Duodenal mucosa (tissue), 2 donors: Measurements from ENCODE around the gene RTP1.
"Not testable (repeated sequence)": the region's sequence is repeated elsewhere in the genome, so short reads cannot be mapped to it uniquely, and the experiment has no call there.

ENCODE experiments used
- H3K27ac ChIP-seq: one replicate; pipeline ENCODE4 v1.7.0; 2013; ENCODE audit warnings: low read depth, low read length
- H3K27me3 ChIP-seq, 2 donors: one replicate each; pipeline ENCODE4 v1.7.0; 2013; ENCODE audit warnings: low read length in 2 of 2, control low read depth in 1 of 2; ENCODE audit not compliant: insufficient read depth in 2 of 2, control insufficient read depth in 1 of 2
- H3K36me3 ChIP-seq, 2 donors: one replicate each; pipeline ENCODE4 v1.7.0; 2013; ENCODE audit warnings: low read length in 2 of 2, control low read depth in 1 of 2; ENCODE audit not compliant: insufficient read depth in 2 of 2, control insufficient read depth in 1 of 2
- H3K4me1 ChIP-seq, 2 donors: one replicate each; pipeline ENCODE4 v1.7.0; 2013; ENCODE audit warnings: low read length in 2 of 2, control low read depth in 1 of 2; ENCODE audit not compliant: insufficient read depth in 2 of 2, control insufficient read depth in 1 of 2
- H3K4me3 ChIP-seq, 2 donors: one replicate each; pipeline ENCODE4 v1.7.0; 2013; ENCODE audit warnings: low read length in 2 of 2, low read depth in 1 of 2
- H3K9ac ChIP-seq, 2 donors: one replicate each; pipeline ENCODE4 v1.7.0; 2013; ENCODE audit warnings: low read length in 2 of 2, low read depth in 1 of 2
- H3K9me3 ChIP-seq, 2 donors: one replicate each; pipeline ENCODE4 v1.7.0; 2013; ENCODE audit warnings: low read length in 2 of 2, control low read depth in 1 of 2; ENCODE audit not compliant: control insufficient read depth in 1 of 2

Gene RTP1

GRCh38 chr3:187196573-187197334 is 532 bp upstream of the RTP1 start:
- no peak overlapping the region for H3K9ac ChIP-seq
- no peaks in the 10 kb centered on the region for H3K36me3 ChIP-seq
- no peak overlapping the region for H3K4me3 ChIP-seq
- H3K27me3 ChIP-seq: peaks cover 0 to 2% of the 10 kb centered on the region in 2 donors
- H3K9me3 ChIP-seq: no peaks in the 10 kb centered on the region
- no peaks in the 10 kb centered on the region for H3K4me1 ChIP-seq
- no peak overlapping the region for H3K27ac ChIP-seq

DNA sequence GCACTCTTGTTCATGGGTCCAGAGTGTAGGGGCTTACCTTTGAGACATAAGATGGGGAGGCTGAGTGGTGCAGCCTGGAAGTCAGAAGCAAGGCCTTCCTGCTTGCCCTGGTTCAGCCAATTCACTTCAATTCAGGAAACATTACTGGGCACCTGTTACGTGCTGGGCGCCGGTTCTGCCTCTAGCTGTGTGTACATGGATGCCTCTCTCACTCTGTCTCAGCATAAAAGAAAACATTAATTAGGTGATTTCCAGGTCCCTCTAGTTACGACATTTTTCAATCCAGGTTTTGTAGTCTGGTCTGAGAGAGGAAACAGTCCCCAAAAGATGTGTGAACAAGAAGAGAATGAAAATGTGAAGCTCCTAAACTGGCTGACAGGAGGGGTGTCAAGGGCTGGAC is 1.2 kb downstream of the RTP1 start:
- H3K4me1 ChIP-seq: no peaks in the 10 kb centered on the region
- no peaks in the 10 kb centered on the region for H3K9me3 ChIP-seq
- no peak overlapping the region for H3K9ac ChIP-seq
- H3K4me3 ChIP-seq: no peak overlapping the region
- H3K27me3 ChIP-seq: no peaks in the 10 kb centered on the region
- H3K27ac ChIP-seq: no peak overlapping the region
- no peaks in the 10 kb centered on the region for H3K36me3 ChIP-seq

- not testable (repeated sequence) for H3K4me1 ChIP-seq, H3K4me3 ChIP-seq, H3K36me3 ChIP-seq, H3K27ac ChIP-seq, H3K9ac ChIP-seq, H3K9me3 ChIP-seq, H3K27me3 ChIP-seq
Measured at GRCh38 chr3:187199463-187200050, 2.3 kb downstream of the RTP1 start.

DNA sequence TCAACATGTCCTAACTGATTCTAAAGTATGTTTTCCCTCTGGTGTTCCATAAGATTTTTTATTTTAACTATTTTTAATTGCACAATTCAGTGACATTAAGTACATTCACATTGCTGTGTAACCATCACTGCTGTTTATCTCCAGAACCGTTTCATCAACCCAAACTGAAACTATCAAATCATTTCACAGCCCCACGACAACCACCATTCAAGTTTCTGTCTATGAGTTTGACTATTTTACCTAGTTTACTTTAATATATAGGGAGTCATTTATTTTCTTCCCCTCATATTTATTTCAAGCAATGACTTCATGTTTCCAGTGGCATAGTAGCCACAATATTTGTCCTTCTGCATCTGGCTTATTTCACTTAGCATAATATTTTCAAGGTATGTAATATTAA is 8.4 kb downstream of the RTP1 start:
- no peaks in the 10 kb centered on the region for H3K9me3 ChIP-seq
- no peak overlapping the region for H3K27ac ChIP-seq
- no peak overlapping the region for H3K4me3 ChIP-seq
- peaks cover 0 to 3% of the 10 kb centered on the region in 2 donors for H3K27me3 ChIP-seq
- peaks cover 0 to 9% of the 10 kb centered on the region in 2 donors for H3K4me1 ChIP-seq
- no peak overlapping the region for H3K9ac ChIP-seq
- H3K36me3 ChIP-seq: no peaks in the 10 kb centered on the region

- Histone ChIP-seq H3K4me1 (peaks cover 0 to 9% of the 10 kb centered on the region in 2 donors), H3K27ac (no peak overlapping the region), H3K4me3 (no peak overlapping the region), H3K36me3 (no peaks in the 10 kb centered on the region), H3K27me3 (peaks cover 0 to 3% of the 10 kb centered on the region in 2 donors), H3K9ac (no peak overlapping the region), H3K9me3 (no peaks in the 10 kb centered on the region)
Measured at GRCh38 chr3:187207062-187207461, 9.8 kb downstream of the RTP1 start.

GRCh38 chr3:187207624-187208023 is 10.3 kb downstream of the RTP1 start:
- peaks cover 0 to 9% of the 10 kb centered on the region in 2 donors for H3K4me1 ChIP-seq
- no peaks in the 10 kb centered on the region for H3K36me3 ChIP-seq
- H3K9ac ChIP-seq: no peak overlapping the region
- H3K4me3 ChIP-seq: no peak overlapping the region
- H3K9me3 ChIP-seq: no peaks in the 10 kb centered on the region
- H3K27ac ChIP-seq: no peak overlapping the region
- H3K27me3 ChIP-seq: peaks cover 0 to 3% of the 10 kb centered on the region in 2 donors

DNA sequence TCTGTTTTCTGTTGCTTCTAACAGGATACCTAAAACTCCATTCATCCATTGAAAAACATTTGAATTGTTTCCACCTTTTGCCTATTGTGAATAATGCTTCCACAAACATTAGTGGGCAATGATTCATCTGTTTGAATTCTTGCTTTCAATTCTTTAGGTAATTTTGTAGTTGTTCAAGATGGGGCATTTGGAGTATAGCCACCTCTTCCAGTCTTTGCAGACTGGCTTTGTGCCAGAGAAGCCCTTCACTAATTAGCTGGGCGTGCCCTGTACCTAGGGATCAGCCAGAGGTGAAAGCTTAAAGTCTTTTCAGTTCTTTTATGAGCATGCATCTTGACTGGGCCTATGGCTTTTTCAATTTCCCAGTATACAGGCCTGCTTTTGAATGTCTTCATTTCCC is 10.9 kb downstream of the RTP1 start:
- H3K4me1 ChIP-seq: peaks cover 0 to 9% of the 10 kb centered on the region in 2 donors
- no peaks in the 10 kb centered on the region for H3K36me3 ChIP-seq
- no peak overlapping the region for H3K9ac ChIP-seq
- H3K4me3 ChIP-seq: no peak overlapping the region
- no peak overlapping the region for H3K27ac ChIP-seq
- H3K9me3 ChIP-seq: no peaks in the 10 kb centered on the region
- peaks cover 0 to 3% of the 10 kb centered on the region in 2 donors for H3K27me3 ChIP-seq

DNA sequence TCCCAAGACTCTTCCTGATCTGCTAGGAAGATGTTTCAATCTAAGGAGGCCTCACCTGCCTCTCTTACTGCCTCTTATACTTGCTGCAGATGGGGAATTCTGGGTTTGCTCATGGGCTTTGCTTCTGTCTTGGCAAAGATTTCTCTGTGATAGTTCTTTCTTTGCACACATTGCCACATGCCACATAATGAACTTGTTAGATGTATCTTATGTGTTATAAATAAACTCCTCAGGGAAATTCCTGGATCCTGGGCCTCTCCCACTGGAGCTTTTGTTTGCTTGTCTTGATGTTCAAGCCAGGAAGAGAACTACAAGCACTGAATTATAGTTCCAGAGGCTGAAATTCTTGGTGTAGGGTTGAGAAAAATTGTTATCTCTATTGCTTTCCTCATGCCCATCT is 12.2 kb downstream of the RTP1 start:
- Histone ChIP-seq H3K9ac (no peak overlapping the region), H3K36me3 (no peaks in the 10 kb centered on the region), H3K27me3 (peaks cover 3 to 4% of the 10 kb centered on the region in 2 donors), H3K4me1 (peaks cover 0 to 9% of the 10 kb centered on the region in 2 donors), H3K27ac (no peak overlapping the region), H3K4me3 (no peak overlapping the region), H3K9me3 (no peaks in the 10 kb centered on the region)

DNA sequence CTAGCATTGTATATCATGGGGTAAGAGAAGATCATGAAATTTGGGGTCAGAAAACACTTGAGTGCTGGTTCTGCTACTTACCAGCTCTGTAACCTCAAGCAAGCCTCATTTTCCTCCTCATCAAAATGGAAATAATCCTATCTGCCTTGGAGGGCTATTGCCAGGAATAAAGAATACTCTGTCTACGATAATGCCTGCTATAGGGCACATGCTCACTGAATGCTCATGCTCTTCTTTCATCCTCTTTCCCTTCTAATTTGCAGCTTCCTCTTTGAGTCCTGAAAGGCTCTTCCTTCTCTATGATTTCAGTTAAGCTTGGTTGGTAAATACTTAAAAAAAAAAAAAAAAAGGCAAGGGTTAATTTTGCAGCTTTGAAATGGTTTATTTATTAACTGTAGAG is 12.8 kb downstream of the RTP1 start:
- Histone ChIP-seq H3K9me3 (no peaks in the 10 kb centered on the region), H3K4me1 (peaks cover 0 to 9% of the 10 kb centered on the region in 2 donors), H3K36me3 (no peaks in the 10 kb centered on the region), H3K27me3 (peaks cover 2 to 4% of the 10 kb centered on the region in 2 donors), H3K4me3 (no peak overlapping the region), H3K27ac (no peak overlapping the region), H3K9ac (no peak overlapping the region)

DNA sequence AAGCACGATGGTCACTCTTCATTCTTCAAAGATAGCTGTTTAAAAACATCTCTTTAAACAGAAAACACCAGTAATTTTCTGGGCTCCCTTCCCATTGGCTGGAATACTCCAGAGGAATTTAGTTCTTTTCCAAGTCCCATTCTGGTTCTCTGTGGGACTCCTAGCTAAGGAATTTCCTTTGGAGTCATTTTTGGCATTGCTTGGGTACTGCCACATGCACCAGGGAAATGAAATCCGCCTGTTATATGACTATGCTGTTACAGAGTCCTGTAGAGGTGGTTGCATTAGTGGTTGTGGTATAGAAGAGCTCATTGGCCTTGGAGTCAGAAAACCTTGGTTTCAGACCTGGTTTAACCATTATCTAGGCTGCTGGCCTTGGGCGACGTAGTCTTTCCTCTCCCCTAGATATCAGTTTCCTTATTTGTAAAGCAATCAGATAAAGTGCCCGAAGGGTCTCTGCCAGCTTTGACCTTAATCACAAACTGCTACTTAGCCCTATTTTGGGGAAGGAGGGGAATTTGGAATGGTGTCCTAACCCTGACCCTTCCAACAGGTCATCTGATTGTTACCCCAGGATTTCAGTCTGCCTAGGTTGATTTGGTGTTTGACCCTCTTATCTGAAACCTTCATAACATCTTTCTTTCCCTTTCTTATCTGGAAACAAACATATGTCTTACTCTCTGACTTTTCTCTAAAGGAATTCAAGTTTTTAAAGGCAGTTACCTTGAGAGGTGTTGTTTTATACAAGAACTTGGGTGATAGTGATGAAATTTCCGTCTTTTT is 13.4 kb downstream of the RTP1 start:
- H3K9ac ChIP-seq: no peak overlapping the region
- H3K27me3 ChIP-seq: peaks cover 0 to 4% of the 10 kb centered on the region in 2 donors
- no peak overlapping the region for H3K27ac ChIP-seq
- H3K36me3 ChIP-seq: no peaks in the 10 kb centered on the region
- no peaks in the 10 kb centered on the region for H3K9me3 ChIP-seq
- H3K4me1 ChIP-seq: peaks cover 0 to 9% of the 10 kb centered on the region in 2 donors
- H3K4me3 ChIP-seq: no peak overlapping the region
